Fibroblast of skin of scalp (primary cell): ENCODE measurements around the gene SENP5.
"Not testable (repeated sequence)": the region's sequence is repeated elsewhere in the genome, so short reads cannot be mapped to it uniquely, and the experiment has no call there.

Source experiments
- DNase-seq: peaks from one replicate; pipeline ENCODE4 v3.0.0-alpha.2; 2013

The SENP5 gene

GRCh38 chr3:196942915-196943277 is 75.2 kb downstream of the SENP5 start:
- DNase-seq, result peak; percentile 13

- DNase-seq, result not testable (repeated sequence)
These were observed 76.5 kb downstream of the SENP5 start for GRCh38 chr3:196944037-196944790.

GRCh38 chr3:196947136-196947859 is 79.6 kb downstream of the SENP5 start:
- no peak for DNase-seq

GRCh38 chr3:196947860-196948441 is 80.2 kb downstream of the SENP5 start:
- DNase-seq, result no peak

GRCh38 chr3:196948442-196949284 is 80.9 kb downstream of the SENP5 start:
- DNase-seq, result no peak

GRCh38 chr3:196949285-196949619 is 81.5 kb downstream of the SENP5 start:
- no peak for DNase-seq

- no peak for DNase-seq
These were observed 82.0 kb downstream of the SENP5 start for GRCh38 chr3:196949750-196950149.

GRCh38 chr3:196951371-196951770 is 83.7 kb downstream of the SENP5 start:
- no peak for DNase-seq

- no peak for DNase-seq
These were observed 87.1 kb downstream of the SENP5 start for GRCh38 chr3:196954832-196955231.

- no peak for DNase-seq
These were observed 94.6 kb downstream of the SENP5 start for GRCh38 chr3:196962108-196962929.

- DNase-seq, result no peak
These were observed 95.4 kb downstream of the SENP5 start for GRCh38 chr3:196962930-196963630.

- DNase-seq, result no peak
These were observed 95.9 kb downstream of the SENP5 start for GRCh38 chr3:196963631-196963953.

- DNase-seq, result no peak
These were observed 97.5 kb downstream of the SENP5 start for GRCh38 chr3:196965112-196965803.

GRCh38 chr3:196965804-196966173 is 98.1 kb downstream of the SENP5 start:
- DNase-seq, result no peak

GRCh38 chr3:196966526-196967401 is 99.0 kb downstream of the SENP5 start:
- peak; percentile 34 for DNase-seq

GRCh38 chr3:196967412-196968232 is 99.9 kb downstream of the SENP5 start:
- DNase-seq, result no peak

- DNase-seq, result peak; percentile 29
These were observed 100.8 kb downstream of the SENP5 start, which contains the start of gene PIGZ for GRCh38 chr3:196968233-196969133. Gene PIGZ, minus strand, starts transcription at chr3:196968833. Its CDS starts 16,802 bp downstream, at chr3:196952031.
